Measurements from ENCODE around the gene FYN. TPM values are rescaled to one million over a fixed set of nuclear protein-coding genes. Genes with fewer than 3 reads are reported as not detected.

Gene FYN
- total and polyA plus RNA-seq, 2 of the 4 experiments (the other 2 are of a cell fraction) = 30.8 to 36.4 TPM

GRCh38 chr6:111823012-111823411, 50.2 kb downstream of the FYN start (continued):
- TF ChIP-seq MXI1 (IDR thresholded peaks at IDR 0.05; ENCODE audit: borderline replicate concordance, low read depth, low read length) = no peak
- TF ChIP-seq FOS (IDR thresholded peaks at IDR 0.05; ENCODE audit: low read depth, low read length) = no peak
- TF ChIP-seq SMC3 (IDR thresholded peaks at IDR 0.05; ENCODE audit: low read depth, low read length) = no peak

- Histone ChIP-seq H2BK15ac (ENCODE audit: low read depth, low read length) (no peak overlapping the region), H3K4ac (ENCODE audit: low read depth, low read length) (no peak overlapping the region), H2BK120ac (ENCODE audit: low read depth, low read length) (no peak overlapping the region), H3K4me3 (ENCODE audit: insufficient read depth, low read depth, low read length) (no peak overlapping the region), H3K9me1 (ENCODE audit: insufficient read depth, low read length) (peaks cover 14% of the 10 kb centered on the region), H2AK9ac (replicated peaks; ENCODE audit: low read depth, low read length, poor library complexity) (no peak overlapping the region), H3K4me1 (ENCODE audit: control insufficient read depth, insufficient read depth, low read length) (peaks cover 20% of the 10 kb centered on the region), H3K27me3 (ENCODE audit: control insufficient read depth, insufficient read depth, low read length) (no peaks in the 10 kb centered on the region), H3K27ac (ENCODE audit: insufficient read depth, low read length) (no peak overlapping the region), H3K36me3 (ENCODE audit: control insufficient read depth, insufficient read depth, low read length) (0 out of 2 replicates have a peak, but pooled peaks cover 1% of the 10 kb centered on the region), H3K9me3 (ENCODE audit: control insufficient read depth, insufficient read depth, low read length) (no peaks in the 10 kb centered on the region), H4K91ac (ENCODE audit: insufficient read depth, low read depth, low read length) (no peak overlapping the region), H3K79me1 (ENCODE audit: low read depth in 1 of 2, low read length in 2 of 2) (peaks cover 15 to 24% of the 10 kb centered on the region in 2 experiments), H4K8ac (ENCODE audit: low read depth in 2 of 2, low read length in 2 of 2) (no peak overlapping the region), H3K9ac (ENCODE audit: low read depth, low read length) (no peak overlapping the region), H3K18ac (ENCODE audit: low read depth, low read length) (no peak overlapping the region), H3K23ac (ENCODE audit: low read depth, low read length) (no peak overlapping the region), H2AK5ac (ENCODE audit: low read depth, low read length) (no peak overlapping the region), H2BK20ac (ENCODE audit: low read depth, low read length) (no peak overlapping the region), H3K56ac (ENCODE audit: extremely low read depth, insufficient read depth, low read length) (no peak overlapping the region), H3K14ac (replicated peaks; ENCODE audit: low read depth, low read length) (no peak overlapping the region), H4K5ac (ENCODE audit: low read depth, low read length) (no peak overlapping the region), H2BK5ac (ENCODE audit: low read depth, low read length, poor library complexity, severe bottlenecking) (no peak overlapping the region), H4K20me1 (ENCODE audit: insufficient read depth, low read length) (peaks cover 12% of the 10 kb centered on the region), H2AFZ (replicated peaks; ENCODE audit: low read length, poor library complexity) (no peak overlapping the region), H3K4me2 (ENCODE audit: low read depth, low read length) (no peak overlapping the region)
- no CpG with 5 or more reads among the region's 3 CpGs for WGBS, 2 experiments (ENCODE audit: extremely low coverage in 2 of 2, insufficient read length in 1 of 2)
- intact Hi-C loops (cut with micrococcal nuclease) (no loop called here), in situ Hi-C loops (cut with MboI; ENCODE audit: low sequenced_read_pairs) (no loop called here), dilution Hi-C loops (cut with HindIII; ENCODE audit: low sequenced_read_pairs, unreplicated experiment) (no loop called here)
- ChIA-PET CTCF (no interaction called here), POLR2A (ENCODE audit: unreplicated experiment) (no interaction called here)
- ATAC-seq (ENCODE audit: low read depth) (no peak), DNase-seq (no peak)
- BruUV-seq (replicated peaks) = no TSS peak
- no peak for TF ChIP-seq USF2 (IDR thresholded peaks at IDR 0.05; ENCODE audit: low read depth, low read length)
- TF ChIP-seq CHD1 (IDR thresholded peaks at IDR 0.05; ENCODE audit: low read depth, low read length) = no peak
- no peak for TF ChIP-seq RAD21 (IDR thresholded peaks at IDR 0.05; ENCODE audit: low read length)
- TF ChIP-seq RFX5 (IDR thresholded peaks at IDR 0.05; ENCODE audit: low read depth, low read length) = no peak
- no peak for TF ChIP-seq MAZ (IDR thresholded peaks at IDR 0.05; ENCODE audit: borderline replicate concordance, low read depth, low read length)
- no peak for TF ChIP-seq MXI1 (IDR thresholded peaks at IDR 0.05; ENCODE audit: borderline replicate concordance, low read depth, low read length)
- no peak for TF ChIP-seq CEBPB (IDR thresholded peaks at IDR 0.05; ENCODE audit: low read depth, low read length)
- TF ChIP-seq NFE2L2 (IDR thresholded peaks at IDR 0.05; ENCODE audit: low read depth, low read length) = no peak
- no peak for TF ChIP-seq MAFK (IDR thresholded peaks at IDR 0.05; ENCODE audit: low read depth, low read length)
- TF ChIP-seq ELK1 (IDR thresholded peaks at IDR 0.05; ENCODE audit: borderline replicate concordance, low read depth, low read length) = no peak
- TF ChIP-seq BHLHE40 (IDR thresholded peaks at IDR 0.05; ENCODE audit: low read depth, low read length) = no peak
These were observed 53.8 kb downstream of the FYN start for GRCh38 chr6:111819458-111819857.

Measured in IMR-90 (cell line).